ENCODE measurements around the gene DRAP1.

DNA sequence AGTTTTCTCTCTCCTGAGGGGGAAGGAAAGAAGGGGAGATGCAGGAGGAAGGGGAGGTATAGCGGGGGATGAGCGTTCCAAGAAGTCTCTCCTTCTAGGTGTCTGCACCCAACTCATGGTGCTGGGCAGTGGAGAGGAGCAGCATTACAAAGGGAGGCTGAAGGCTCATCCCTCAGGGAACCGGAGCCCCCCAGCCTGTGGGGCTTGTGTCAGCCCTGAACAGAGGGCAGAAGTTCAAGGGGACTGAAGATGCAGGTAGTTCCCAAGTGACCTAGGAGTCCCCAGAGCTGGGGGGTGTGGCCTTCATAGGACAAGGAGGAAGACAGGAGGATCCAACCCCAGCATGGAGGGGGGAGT is 2.2 kb upstream of the DRAP1 start:
- TF ChIP-seq GATA2 (IDR thresholded peaks at IDR 0.05; ENCODE audit: low read depth, low read length): no peak
- TF ChIP-seq GATA3 (IDR thresholded peaks at IDR 0.05; ENCODE audit: low read depth, low read length): no peak
